ENCODE results near the gene KLHL29. TPM values are rescaled to one million over a fixed set of nuclear protein-coding genes. Genes with fewer than 3 reads are reported as not detected.

KLHL29 gene
- total and polyA plus RNA-seq, 9 donors, result 3.0 to 6.6 (median 3.9) TPM

DNA sequence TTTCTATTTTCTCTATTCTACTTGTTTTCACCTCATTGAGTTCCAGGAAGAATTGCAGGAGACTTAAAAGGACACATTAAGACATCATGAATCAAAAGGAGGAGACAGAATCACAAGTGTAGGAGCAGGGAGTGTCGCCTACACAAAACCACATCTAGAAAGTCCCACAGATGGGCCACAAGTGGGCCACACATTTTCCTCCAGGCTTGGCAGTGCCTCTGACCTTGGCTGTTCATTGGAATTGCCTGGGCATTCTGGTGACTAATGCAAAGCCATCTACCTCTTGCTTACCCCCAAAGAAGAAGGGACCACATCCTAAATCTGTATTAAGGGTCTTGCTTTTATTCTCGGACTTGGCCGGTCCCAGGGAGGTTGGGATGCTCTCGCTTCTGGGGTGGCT lies 103.6 kb downstream of the KLHL29 start:
- H3K9me3 ChIP-seq, result no peaks in the 10 kb centered on the region
- 90 to 98% (median 98%) methylated on average over 4 of the region's 4 CpGs for WGBS, 3 donors
- DNase-seq, result no peak
- H3K36me3 ChIP-seq, result no peaks in the 10 kb centered on the region
- no peak for TF ChIP-seq POLR2A (IDR thresholded peaks at IDR 0.05)
- no peak for TF ChIP-seq EP300 (IDR thresholded peaks at IDR 0.05)
- TF ChIP-seq, protein P1, sequence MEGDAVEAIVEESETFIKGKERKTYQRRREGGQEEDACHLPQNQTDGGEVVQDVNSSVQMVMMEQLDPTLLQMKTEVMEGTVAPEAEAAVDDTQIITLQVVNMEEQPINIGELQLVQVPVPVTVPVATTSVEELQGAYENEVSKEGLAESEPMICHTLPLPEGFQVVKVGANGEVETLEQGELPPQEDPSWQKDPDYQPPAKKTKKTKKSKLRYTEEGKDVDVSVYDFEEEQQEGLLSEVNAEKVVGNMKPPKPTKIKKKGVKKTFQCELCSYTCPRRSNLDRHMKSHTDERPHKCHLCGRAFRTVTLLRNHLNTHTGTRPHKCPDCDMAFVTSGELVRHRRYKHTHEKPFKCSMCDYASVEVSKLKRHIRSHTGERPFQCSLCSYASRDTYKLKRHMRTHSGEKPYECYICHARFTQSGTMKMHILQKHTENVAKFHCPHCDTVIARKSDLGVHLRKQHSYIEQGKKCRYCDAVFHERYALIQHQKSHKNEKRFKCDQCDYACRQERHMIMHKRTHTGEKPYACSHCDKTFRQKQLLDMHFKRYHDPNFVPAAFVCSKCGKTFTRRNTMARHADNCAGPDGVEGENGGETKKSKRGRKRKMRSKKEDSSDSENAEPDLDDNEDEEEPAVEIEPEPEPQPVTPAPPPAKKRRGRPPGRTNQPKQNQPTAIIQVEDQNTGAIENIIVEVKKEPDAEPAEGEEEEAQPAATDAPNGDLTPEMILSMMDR (IDR thresholded peaks at IDR 0.05), result no peak
- no peaks in the 10 kb centered on the region for H3K27me3 ChIP-seq
- peaks cover 5% of the 10 kb centered on the region for H3K4me1 ChIP-seq (ENCODE audit: insufficient read depth)
- intact Hi-C loops (cut with DNase I), result no loop called here
- H3K4me3 ChIP-seq, result no peak overlapping the region
- H3K27ac ChIP-seq, result no peak overlapping the region

DNA sequence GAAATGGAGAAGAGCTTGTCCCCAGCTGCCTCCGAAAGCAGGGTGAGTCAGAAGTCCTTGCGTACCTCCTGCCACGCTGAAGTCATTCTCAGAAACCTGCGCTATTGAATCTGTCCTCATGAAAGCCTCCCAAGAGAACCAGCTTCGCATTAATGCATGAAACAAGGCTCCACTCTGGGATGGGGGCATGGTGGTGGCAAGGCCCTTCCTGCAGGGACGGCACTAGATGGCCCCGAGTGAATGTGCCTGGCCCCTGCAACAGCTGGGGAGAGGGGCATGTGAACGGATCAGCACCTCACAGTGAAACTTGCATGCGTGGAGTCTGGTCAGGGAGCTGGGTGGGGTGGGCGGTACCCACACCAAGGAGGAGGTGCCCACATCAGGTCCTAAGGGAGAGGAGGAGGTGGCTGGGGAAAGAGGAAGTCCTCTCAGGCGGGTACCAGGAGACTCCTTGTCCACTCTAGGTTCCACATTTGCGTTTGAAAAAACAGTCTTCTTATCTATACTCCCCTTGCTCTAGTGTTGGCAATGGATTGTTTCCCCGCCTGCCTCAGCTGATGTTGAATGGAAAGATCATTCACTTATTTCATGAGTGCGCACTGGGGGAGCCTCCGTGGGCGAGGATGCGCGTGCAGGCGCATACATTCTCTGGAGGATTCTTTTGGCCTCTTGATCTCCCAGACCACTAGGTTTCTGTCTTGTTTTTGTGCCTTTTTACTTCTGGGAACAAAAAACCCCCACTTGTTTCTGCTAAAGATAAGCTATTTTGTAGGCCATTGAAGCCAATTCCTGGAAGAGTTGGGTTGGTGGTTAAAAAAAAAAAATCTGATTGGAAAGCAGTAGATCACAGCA lies 104.7 kb downstream of the KLHL29 start:
- H3K4me3 ChIP-seq, result no peak overlapping the region
- no peak overlapping the region for H3K27ac ChIP-seq
- peaks cover 5% of the 10 kb centered on the region for H3K4me1 ChIP-seq (ENCODE audit: insufficient read depth)
- no peaks in the 10 kb centered on the region for H3K9me3 ChIP-seq
- no peaks in the 10 kb centered on the region for H3K27me3 ChIP-seq
- 84 to 86% (median 86%) methylated on average over 19 of the region's 19 CpGs for WGBS, 3 donors
- TF ChIP-seq EP300 (IDR thresholded peaks at IDR 0.05) (no peak), POLR2A (IDR thresholded peaks at IDR 0.05) (no peak)
- TF ChIP-seq, protein P1 (IDR thresholded peaks at IDR 0.05), result no peak
- no peak for DNase-seq
- no peaks in the 10 kb centered on the region for H3K36me3 ChIP-seq
- intact Hi-C loops (cut with DNase I), result no loop called here

DNA sequence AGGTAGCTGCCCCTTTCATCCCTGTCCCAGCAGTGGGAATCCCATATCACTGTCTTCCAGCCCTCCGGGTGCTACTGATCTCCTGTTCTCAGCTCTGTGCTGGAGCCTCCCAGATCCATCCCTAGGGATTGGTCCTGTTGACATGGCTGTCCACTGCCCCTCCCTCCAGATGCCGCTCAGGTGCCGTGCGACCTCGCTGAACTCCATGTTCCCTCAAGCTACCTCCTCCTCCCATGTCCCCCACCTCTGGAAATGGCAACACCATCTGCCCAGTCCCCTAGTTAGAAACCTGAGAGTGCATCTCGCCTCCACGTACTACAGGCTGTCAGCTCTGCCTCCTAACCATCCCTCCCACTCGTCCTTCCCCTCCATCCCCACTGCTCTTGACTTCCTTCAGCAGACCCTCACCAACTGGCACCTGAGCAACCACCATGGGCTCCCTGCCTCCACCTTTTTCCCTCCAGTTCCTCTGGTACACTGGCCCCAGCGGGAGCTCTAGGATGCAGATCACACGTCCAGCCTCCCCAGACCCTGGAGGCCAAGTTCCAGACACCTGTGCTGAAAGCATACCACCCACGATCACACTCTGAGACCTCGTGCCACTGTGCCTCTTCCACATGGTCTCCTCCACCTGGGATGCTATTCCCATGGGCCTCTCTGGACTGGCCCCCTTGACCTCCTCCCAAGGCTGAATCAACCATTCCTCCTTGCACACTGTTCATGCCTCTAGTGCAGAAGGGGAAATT lies 106.8 kb downstream of the KLHL29 start:
- WGBS, 3 donors, result 96 to 97% (median 96%) methylated on average over 12 of the region's 12 CpGs
- no peak overlapping the region for H3K27ac ChIP-seq
- intact Hi-C loops (cut with DNase I), result no loop called here
- peaks cover 11% of the 10 kb centered on the region for H3K4me1 ChIP-seq (ENCODE audit: insufficient read depth)
- no peaks in the 10 kb centered on the region for H3K9me3 ChIP-seq
- no peaks in the 10 kb centered on the region for H3K27me3 ChIP-seq
- TF ChIP-seq EP300 (IDR thresholded peaks at IDR 0.05) (no peak), POLR2A (IDR thresholded peaks at IDR 0.05) (no peak)
- TF ChIP-seq, protein P1 (IDR thresholded peaks at IDR 0.05), result no peak
- no peak for DNase-seq
- H3K36me3 ChIP-seq, result no peaks in the 10 kb centered on the region
- H3K4me3 ChIP-seq, result no peak overlapping the region

DNA sequence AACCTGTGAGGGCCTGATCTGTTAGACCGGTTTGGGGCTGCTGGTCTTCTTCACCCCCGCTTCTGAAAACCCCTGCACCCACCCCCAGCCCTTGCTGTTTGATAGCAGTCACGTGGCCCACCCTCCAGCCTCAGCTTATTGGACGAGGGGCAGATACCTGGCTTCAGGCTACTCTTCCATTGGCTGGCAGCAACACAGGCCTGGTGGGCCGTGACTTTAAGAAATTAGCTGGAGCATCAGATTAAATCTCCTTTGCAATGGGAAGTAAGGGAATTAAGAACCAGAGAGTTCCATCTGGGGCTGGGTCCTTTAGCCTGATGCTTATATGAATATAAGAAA lies 107.3 kb downstream of the KLHL29 start:
- H3K36me3 ChIP-seq, result no peaks in the 10 kb centered on the region
- TF ChIP-seq EP300 (IDR thresholded peaks at IDR 0.05) (no peak), POLR2A (IDR thresholded peaks at IDR 0.05) (no peak)
- TF ChIP-seq, protein P1 (IDR thresholded peaks at IDR 0.05), result no peak
- H3K27me3 ChIP-seq, result no peaks in the 10 kb centered on the region
- intact Hi-C loops (cut with DNase I), result no loop called here
- peaks cover 9% of the 10 kb centered on the region for H3K4me1 ChIP-seq (ENCODE audit: insufficient read depth)
- WGBS, 3 donors, result 81 to 94% (median 85%) methylated on average over 5 of the region's 5 CpGs
- DNase-seq, result peak in 1 of 5 donors; percentile 8
- H3K27ac ChIP-seq, result no peak overlapping the region
- H3K9me3 ChIP-seq, result no peaks in the 10 kb centered on the region
- no peak overlapping the region for H3K4me3 ChIP-seq

All from ovary (tissue), 9 donors.